ENCODE data around the gene ARL8B. TPM values are rescaled to one million over a fixed set of nuclear protein-coding genes. Genes with fewer than 3 reads are reported as not detected.

ARL8B gene
- total RNA-seq, 3 donors from 2014 or later, result 49.3 to 68.5 (median 57.6) TPM

DNA sequence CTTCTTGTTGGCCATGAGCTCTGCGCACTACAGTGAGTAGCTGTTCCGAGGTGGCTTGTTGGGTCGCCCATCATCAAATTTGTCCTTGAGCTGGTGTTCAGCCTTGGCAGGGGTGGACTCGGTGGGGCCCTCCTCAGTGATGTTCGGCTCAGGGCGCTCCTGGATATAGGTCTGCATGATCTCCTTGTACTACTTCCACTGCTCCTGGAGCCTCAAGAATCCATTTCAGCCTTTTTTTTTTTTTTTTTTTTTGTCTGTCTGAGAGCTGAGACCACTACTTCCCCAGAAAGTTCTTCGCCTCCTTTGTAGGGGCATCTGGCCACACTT is 39.3 kb upstream of the ARL8B start:
- intact Hi-C loops (cut with DNase I, micrococcal nuclease), result no loop called here
- TF ChIP-seq, protein P1, sequence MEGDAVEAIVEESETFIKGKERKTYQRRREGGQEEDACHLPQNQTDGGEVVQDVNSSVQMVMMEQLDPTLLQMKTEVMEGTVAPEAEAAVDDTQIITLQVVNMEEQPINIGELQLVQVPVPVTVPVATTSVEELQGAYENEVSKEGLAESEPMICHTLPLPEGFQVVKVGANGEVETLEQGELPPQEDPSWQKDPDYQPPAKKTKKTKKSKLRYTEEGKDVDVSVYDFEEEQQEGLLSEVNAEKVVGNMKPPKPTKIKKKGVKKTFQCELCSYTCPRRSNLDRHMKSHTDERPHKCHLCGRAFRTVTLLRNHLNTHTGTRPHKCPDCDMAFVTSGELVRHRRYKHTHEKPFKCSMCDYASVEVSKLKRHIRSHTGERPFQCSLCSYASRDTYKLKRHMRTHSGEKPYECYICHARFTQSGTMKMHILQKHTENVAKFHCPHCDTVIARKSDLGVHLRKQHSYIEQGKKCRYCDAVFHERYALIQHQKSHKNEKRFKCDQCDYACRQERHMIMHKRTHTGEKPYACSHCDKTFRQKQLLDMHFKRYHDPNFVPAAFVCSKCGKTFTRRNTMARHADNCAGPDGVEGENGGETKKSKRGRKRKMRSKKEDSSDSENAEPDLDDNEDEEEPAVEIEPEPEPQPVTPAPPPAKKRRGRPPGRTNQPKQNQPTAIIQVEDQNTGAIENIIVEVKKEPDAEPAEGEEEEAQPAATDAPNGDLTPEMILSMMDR (IDR thresholded peaks at IDR 0.05), result no peak
- Histone ChIP-seq H3K4me1 (ENCODE audit: low read depth) (no peaks in the 10 kb centered on the region), H3K9me3 (no peaks in the 10 kb centered on the region), H3K4me3 (no peak overlapping the region), H3K36me3 (ENCODE audit: low read depth) (no peaks in the 10 kb centered on the region)
- DNase-seq, result no peak
- no peak for ATAC-seq

DNA sequence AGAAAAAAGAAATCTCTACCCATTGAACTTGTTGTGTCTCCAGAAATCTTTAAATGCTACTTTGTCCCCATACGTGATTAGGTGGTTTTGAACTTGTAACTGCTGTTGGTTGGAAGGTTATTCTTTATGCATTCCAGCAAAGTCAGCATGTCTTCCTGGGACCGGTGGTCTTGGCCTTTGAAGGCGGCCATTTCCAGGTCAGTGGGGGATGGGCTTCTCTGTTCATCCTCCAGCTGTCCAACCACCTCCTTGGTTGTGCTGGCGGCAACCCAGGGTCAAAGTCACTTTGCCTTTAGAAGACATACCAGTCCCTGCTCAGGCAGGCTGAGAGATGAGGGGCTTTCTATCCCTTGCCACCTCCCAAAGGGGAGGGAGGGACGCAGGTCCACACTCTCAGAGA is 37.9 kb upstream of the ARL8B start:
- Histone ChIP-seq H3K4me1 (ENCODE audit: low read depth) (no peaks in the 10 kb centered on the region), H3K4me3 (no peak overlapping the region), H3K9me3 (no peaks in the 10 kb centered on the region), H3K36me3 (ENCODE audit: low read depth) (no peaks in the 10 kb centered on the region)
- TF ChIP-seq, protein P1 (IDR thresholded peaks at IDR 0.05), result no peak
- DNase-seq (no peak), ATAC-seq (no peak)
- intact Hi-C loops (cut with DNase I, micrococcal nuclease), result no loop called here

DNA sequence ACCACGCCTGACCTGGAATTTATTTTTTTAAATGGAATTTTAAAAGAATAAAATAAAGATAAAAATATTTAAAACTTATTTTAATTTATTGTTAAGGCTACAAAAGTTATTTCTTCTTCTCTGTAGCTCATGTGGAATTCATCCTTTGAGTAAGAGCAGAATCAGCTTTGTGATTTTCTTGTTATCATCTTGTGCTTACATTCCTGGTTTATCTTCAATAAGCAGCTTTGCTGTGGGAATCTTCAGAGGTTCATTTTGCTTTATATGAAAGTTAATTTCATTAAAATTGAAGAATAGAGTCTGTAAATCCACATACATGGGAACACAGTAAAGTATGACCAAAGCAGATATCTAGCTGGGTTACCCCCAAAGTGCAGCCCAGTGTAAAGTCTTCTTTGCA is 35.4 kb upstream of the ARL8B start:
- Histone ChIP-seq H3K9me3 (no peaks in the 10 kb centered on the region), H3K36me3 (ENCODE audit: low read depth) (no peaks in the 10 kb centered on the region), H3K4me1 (ENCODE audit: low read depth) (no peaks in the 10 kb centered on the region), H3K4me3 (no peak overlapping the region)
- no peak for DNase-seq
- no peak for ATAC-seq
- TF ChIP-seq, protein P1 (IDR thresholded peaks at IDR 0.05), result no peak
- intact Hi-C loops (cut with DNase I, micrococcal nuclease), result no loop called here

DNA sequence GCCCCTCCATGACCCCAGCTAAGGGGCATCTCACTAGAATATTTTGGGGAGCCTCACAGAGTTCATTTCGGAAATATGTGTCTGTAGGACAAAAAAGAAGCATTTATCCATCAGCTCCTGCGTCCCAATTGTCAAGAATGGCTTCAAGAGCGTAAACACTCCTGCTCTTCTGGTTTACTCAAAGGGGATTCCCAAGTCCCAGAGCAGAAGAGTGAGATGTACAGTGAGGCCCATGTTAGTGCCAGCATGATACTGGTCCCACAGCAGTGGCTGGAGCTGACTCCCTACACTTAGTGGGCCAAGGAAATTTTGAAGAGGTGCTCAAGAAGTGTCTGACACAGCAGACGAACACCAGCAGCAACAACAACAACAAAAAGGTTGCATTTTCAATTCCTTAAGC is 34.9 kb upstream of the ARL8B start:
- no peak for ATAC-seq
- intact Hi-C loops (cut with DNase I, micrococcal nuclease), result no loop called here

DNA sequence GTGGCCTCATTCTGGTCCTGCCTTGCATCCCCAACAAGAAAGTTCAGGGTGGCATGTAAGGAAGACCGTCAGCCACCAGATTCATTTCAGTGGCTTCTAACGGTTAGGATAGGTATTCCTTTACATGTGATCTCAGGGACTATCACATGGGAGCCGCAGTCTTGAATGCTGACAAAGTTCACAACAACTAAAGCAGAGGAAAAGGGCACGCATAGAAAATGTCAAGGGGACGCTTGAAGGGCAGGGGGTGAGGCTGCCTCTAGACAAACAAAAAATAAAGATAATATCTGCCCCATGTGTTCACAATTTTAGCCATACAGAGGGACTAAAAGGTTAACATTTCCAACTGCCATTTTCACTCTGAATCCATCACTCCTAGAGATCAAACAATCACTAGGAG is 31.9 kb upstream of the ARL8B start:
- TF ChIP-seq, protein P1 (IDR thresholded peaks at IDR 0.05), result no peak
- ATAC-seq (no peak), DNase-seq (no peak)
- H3K4me3 ChIP-seq, result no peak overlapping the region
- H3K9me3 ChIP-seq, result no peaks in the 10 kb centered on the region
- H3K36me3 ChIP-seq (ENCODE audit: low read depth), result no peaks in the 10 kb centered on the region
- H3K4me1 ChIP-seq (ENCODE audit: low read depth), result no peaks in the 10 kb centered on the region
- intact Hi-C loops (cut with DNase I, micrococcal nuclease), result no loop called here

More for the DNA sequence above, 34.9 kb upstream of the ARL8B start:
- no peak overlapping the region for H3K4me3 ChIP-seq
- TF ChIP-seq, protein P1 (IDR thresholded peaks at IDR 0.05), result no peak
- H3K9me3 ChIP-seq, result no peaks in the 10 kb centered on the region
- no peaks in the 10 kb centered on the region for H3K36me3 ChIP-seq (ENCODE audit: low read depth)
- H3K4me1 ChIP-seq (ENCODE audit: low read depth), result no peaks in the 10 kb centered on the region
- DNase-seq, result no peak

DNA sequence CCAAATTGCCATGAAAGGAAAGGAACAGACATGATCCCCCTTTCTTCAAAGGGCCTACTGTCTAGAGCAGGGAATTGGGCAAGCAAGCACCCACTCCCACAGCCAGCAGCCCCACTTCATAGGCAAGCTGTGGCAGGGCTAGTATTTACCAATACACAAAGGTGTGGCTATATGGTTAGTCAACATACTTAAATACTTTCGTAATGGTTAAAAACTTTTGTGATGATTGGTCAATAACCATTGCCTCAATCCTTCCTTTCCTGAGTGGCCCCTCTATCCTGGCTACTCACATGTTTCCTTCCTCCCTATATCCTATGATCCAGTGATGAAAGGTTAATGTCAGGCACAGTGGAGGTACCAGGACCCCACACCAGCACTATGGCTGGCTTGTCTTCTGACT is 30.1 kb upstream of the ARL8B start:
- Histone ChIP-seq H3K4me1 (ENCODE audit: low read depth) (no peaks in the 10 kb centered on the region), H3K9me3 (no peaks in the 10 kb centered on the region), H3K36me3 (ENCODE audit: low read depth) (no peaks in the 10 kb centered on the region), H3K4me3 (no peak overlapping the region)
- TF ChIP-seq, protein P1 (IDR thresholded peaks at IDR 0.05), result no peak
- ATAC-seq, result no peak
- DNase-seq, result no peak
- intact Hi-C loops (cut with DNase I, micrococcal nuclease), result no loop called here

Measured in mucosa of descending colon (tissue), 3 donors.